Fibroblast of lung (primary cell): ENCODE measurements around the gene BCL2L13.

Source experiments
- CTCF ChIP-seq, 2 donors: IDR thresholded peaks in 1 of 2; conservative IDR thresholded peaks in 1 of 2; 1 replicate in 1 of 2; 2 replicates in 1 of 2; pipeline ENCODE4 v1.5.1; 2011 to 2012; ENCODE audit warnings: low read length in 2 of 2, control low read depth in 1 of 2, inconsistent platforms in 1 of 2, low read depth in 1 of 2, mild to moderate bottlenecking in 1 of 2
- EZH2 ChIP-seq: IDR thresholded peaks from 2 replicates; pipeline ENCODE4 v1.5.1; 2012; ENCODE audit warnings: low read length, control low read depth, mild to moderate bottlenecking; ENCODE audit errors: missing control alignments

DNA sequence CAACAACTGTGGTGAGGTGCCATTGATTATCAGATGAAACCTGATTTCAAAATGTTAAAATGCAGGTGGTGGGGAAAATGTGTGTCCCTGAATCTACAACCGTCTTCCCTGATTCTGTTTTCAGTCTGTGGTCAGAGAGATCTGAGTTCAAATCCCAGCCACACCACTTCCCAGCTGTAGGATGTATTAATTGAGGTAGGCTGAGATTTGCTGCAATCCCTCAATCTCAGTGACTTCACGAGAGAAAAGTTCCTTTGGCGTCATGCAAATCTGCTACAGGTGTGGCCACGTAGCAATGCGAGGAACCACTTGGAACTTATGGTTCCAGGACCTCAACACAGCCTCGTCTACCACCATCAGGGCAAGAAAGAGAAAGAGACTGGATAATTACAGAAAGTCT, 56.2 kb downstream of the BCL2L13 start:
- TF ChIP-seq CTCF (conservative IDR thresholded peaks at IDR 0.05 in 1 of 2, IDR thresholded peaks at IDR 0.05 in 1 of 2; ENCODE audit: low read depth in 1 of 2, low read length in 2 of 2) (no peak), EZH2 (no peak)
